ENCODE results near the gene CIAPIN1. TPM values are rescaled to one million over a fixed set of nuclear protein-coding genes. Genes with fewer than 3 reads are reported as not detected.

The CIAPIN1 gene
- total and polyA plus RNA-seq, 2 of the 4 experiments (the other 2 are of a cell fraction) = 41.6 to 47.7 TPM

GRCh38 chr16:57470711-57471110 lies 23.5 kb upstream of the CIAPIN1 start:
- H3K56ac ChIP-seq (ENCODE audit: extremely low read depth, insufficient read depth, low read length) = no peak overlapping the region
- no peak overlapping the region for H2AK5ac ChIP-seq (ENCODE audit: low read depth, low read length)
- H3K27me3 ChIP-seq (ENCODE audit: control insufficient read depth, insufficient read depth, low read length) = no peaks in the 10 kb centered on the region
- dilution Hi-C loops (cut with HindIII; ENCODE audit: low sequenced_read_pairs, unreplicated experiment) = no loop called here
- H2BK120ac ChIP-seq (ENCODE audit: low read depth, low read length) = no peak overlapping the region
- H3K9me1 ChIP-seq (ENCODE audit: insufficient read depth, low read length) = no peaks in the 10 kb centered on the region
- peaks cover 62% of the 10 kb centered on the region for H3K36me3 ChIP-seq (ENCODE audit: control insufficient read depth, insufficient read depth, low read length)
- H3K4me2 ChIP-seq (ENCODE audit: low read depth, low read length) = no peak overlapping the region
- no peak for TF ChIP-seq CHD1 (IDR thresholded peaks at IDR 0.05; ENCODE audit: low read depth, low read length)
- no peak for TF ChIP-seq BHLHE40 (IDR thresholded peaks at IDR 0.05; ENCODE audit: low read depth, low read length)
- no peak for TF ChIP-seq MAFK (IDR thresholded peaks at IDR 0.05; ENCODE audit: low read depth, low read length)
- no peak for TF ChIP-seq RFX5 (IDR thresholded peaks at IDR 0.05; ENCODE audit: low read depth, low read length)
- TF ChIP-seq CEBPB (IDR thresholded peaks at IDR 0.05; ENCODE audit: low read depth, low read length) = no peak
- no peak for TF ChIP-seq CTCF (conservative IDR thresholded peaks at IDR 0.05; ENCODE audit: low read depth, low read length)
- no peak for TF ChIP-seq FOS (IDR thresholded peaks at IDR 0.05; ENCODE audit: low read depth, low read length)
- no peak for TF ChIP-seq SMC3 (IDR thresholded peaks at IDR 0.05; ENCODE audit: low read depth, low read length)
- TF ChIP-seq MAZ (IDR thresholded peaks at IDR 0.05; ENCODE audit: borderline replicate concordance, low read depth, low read length) = no peak
- no peak for TF ChIP-seq RCOR1 (IDR thresholded peaks at IDR 0.05; ENCODE audit: insufficient replicate concordance, low read length)
- TF ChIP-seq MXI1 (IDR thresholded peaks at IDR 0.05; ENCODE audit: borderline replicate concordance, low read depth, low read length) = no peak
- TF ChIP-seq RAD21 (IDR thresholded peaks at IDR 0.05; ENCODE audit: low read length) = no peak
- TF ChIP-seq POLR2A (IDR thresholded peaks at IDR 0.05; ENCODE audit: low read depth, low read length) = no peak
- no peak for TF ChIP-seq NFE2L2 (IDR thresholded peaks at IDR 0.05; ENCODE audit: low read depth, low read length)
- no peak for TF ChIP-seq USF2 (IDR thresholded peaks at IDR 0.05; ENCODE audit: low read depth, low read length)
- TF ChIP-seq ELK1 (IDR thresholded peaks at IDR 0.05; ENCODE audit: borderline replicate concordance, low read depth, low read length) = no peak
- H4K20me1 ChIP-seq (ENCODE audit: insufficient read depth, low read length) = 0 out of 2 replicates have a peak, but pooled peaks cover 12% of the 10 kb centered on the region
- no peak overlapping the region for H2BK20ac ChIP-seq (ENCODE audit: low read depth, low read length)
- no peak overlapping the region for H3K4ac ChIP-seq (ENCODE audit: low read depth, low read length)
- no peak overlapping the region for H4K5ac ChIP-seq (ENCODE audit: low read depth, low read length)
- no peak overlapping the region for H2AFZ ChIP-seq (replicated peaks; ENCODE audit: low read length, poor library complexity)
- H3K23ac ChIP-seq (ENCODE audit: low read depth, low read length) = no peak overlapping the region
- H3K18ac ChIP-seq (ENCODE audit: low read depth, low read length) = no peak overlapping the region
- ATAC-seq (ENCODE audit: low read depth) (no peak), DNase-seq (no peak)
- in situ Hi-C loops (cut with MboI; ENCODE audit: low sequenced_read_pairs) = no loop called here
- no peak overlapping the region for H3K14ac ChIP-seq (replicated peaks; ENCODE audit: low read depth, low read length)
- no peak overlapping the region for H2BK5ac ChIP-seq (ENCODE audit: low read depth, low read length, poor library complexity, severe bottlenecking)
- H3K9me3 ChIP-seq (ENCODE audit: control insufficient read depth, insufficient read depth, low read length) = no peaks in the 10 kb centered on the region
- H3K27ac ChIP-seq (ENCODE audit: insufficient read depth, low read length) = no peak overlapping the region
- no TSS peak for BruUV-seq (replicated peaks)
- POLR2A ChIA-PET (ENCODE audit: unreplicated experiment) = no interaction called here
- H3K4me1 ChIP-seq (ENCODE audit: control insufficient read depth, insufficient read depth, low read length) = no peaks in the 10 kb centered on the region
- no peak overlapping the region for H4K8ac ChIP-seq (ENCODE audit: low read depth in 2 of 2, low read length in 2 of 2)
- CTCF ChIA-PET = no interaction called here
- no peak overlapping the region for H2AK9ac ChIP-seq (replicated peaks; ENCODE audit: low read depth, low read length, poor library complexity)
- intact Hi-C loops (cut with micrococcal nuclease) = no loop called here
- no peak overlapping the region for H3K4me3 ChIP-seq (ENCODE audit: insufficient read depth, low read depth, low read length)
- H4K91ac ChIP-seq (ENCODE audit: insufficient read depth, low read depth, low read length) = no peak overlapping the region
- H3K9ac ChIP-seq (ENCODE audit: low read depth, low read length) = no peak overlapping the region
- WGBS, 2 experiments (ENCODE audit: extremely low coverage in 2 of 2, insufficient read length in 1 of 2) = 80% methylated on average over 2 of the region's 6 CpGs; no CpG with 5 or more reads in 1 of the 2 experiments
- H2BK15ac ChIP-seq (ENCODE audit: low read depth, low read length) = no peak overlapping the region
- H3K79me1 ChIP-seq (ENCODE audit: low read depth in 1 of 2, low read length in 2 of 2) = peaks cover 7 to 20% of the 10 kb centered on the region in 2 experiments
